GM12872 (cell line): ENCODE measurements around the gene QRFP.

Source experiments
- CTCF ChIP-seq: IDR thresholded peaks from 3 replicates; pipeline ENCODE4 v1.5.1; 2011; ENCODE audit warnings: low read depth, mild to moderate bottlenecking, low read length, moderate library complexity; ENCODE audit not compliant: insufficient read depth

Gene QRFP, protein sequence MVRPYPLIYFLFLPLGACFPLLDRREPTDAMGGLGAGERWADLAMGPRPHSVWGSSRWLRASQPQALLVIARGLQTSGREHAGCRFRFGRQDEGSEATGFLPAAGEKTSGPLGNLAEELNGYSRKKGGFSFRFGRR

GRCh38 chr9:130896233-130897014 lies at the start of gene QRFP:
QRFP (minus strand) TSS chr9:130896812; CDS start chr9:130893838, 2,974 bp downstream.
- TF ChIP-seq CTCF: no peak

- no peak for TF ChIP-seq CTCF
Measured at GRCh38 chr9:130945173-130945572, 48.6 kb upstream of the QRFP start.

DNA sequence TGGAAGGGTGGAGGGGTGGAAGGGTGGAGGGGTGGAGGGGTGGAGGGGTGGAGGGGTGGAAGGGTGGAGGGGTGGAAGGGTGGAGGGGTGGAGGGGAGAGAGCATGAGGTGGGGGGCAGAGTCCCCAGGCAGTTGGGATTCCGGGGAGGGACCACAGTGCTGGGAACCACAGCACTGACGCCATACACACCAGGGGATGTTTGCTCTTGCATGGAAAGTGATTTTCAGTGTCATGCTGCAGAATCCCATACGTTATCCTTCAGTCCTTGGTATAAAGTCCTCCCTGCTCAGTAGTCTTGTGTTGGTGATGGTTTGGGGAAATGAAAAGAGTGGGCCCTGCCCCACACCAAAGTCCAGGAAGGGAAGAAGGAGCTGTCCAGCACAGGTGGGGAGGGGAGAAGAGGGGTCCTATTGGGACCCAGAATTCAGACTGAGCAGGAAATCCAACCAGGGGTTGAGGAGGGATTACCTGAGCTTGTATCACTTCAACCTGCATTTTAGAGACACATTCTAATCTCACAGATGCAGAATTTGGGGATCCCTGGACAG lies 48.0 kb upstream of the QRFP start:
- no peak for TF ChIP-seq CTCF

DNA sequence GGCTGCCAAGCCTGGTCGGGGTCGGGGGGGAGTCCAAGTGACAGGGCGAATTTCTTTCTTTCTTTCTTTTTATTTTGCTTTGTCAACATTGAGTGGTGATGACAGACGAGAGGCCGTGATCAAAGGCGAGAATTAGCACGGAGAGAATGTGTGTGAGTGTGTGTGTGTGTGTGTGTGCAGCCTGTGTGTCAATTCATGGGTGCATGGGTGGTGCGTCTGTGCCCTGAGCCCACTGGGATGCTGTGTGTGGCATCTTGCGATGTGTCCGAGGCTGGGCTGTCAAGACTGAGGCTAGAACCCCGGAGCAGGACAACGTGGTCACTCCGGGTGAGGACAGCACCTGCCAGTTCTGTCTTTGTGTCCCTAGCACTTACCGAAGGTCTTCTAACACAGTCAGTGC lies 47.2 kb upstream of the QRFP start:
- no peak for TF ChIP-seq CTCF

DNA sequence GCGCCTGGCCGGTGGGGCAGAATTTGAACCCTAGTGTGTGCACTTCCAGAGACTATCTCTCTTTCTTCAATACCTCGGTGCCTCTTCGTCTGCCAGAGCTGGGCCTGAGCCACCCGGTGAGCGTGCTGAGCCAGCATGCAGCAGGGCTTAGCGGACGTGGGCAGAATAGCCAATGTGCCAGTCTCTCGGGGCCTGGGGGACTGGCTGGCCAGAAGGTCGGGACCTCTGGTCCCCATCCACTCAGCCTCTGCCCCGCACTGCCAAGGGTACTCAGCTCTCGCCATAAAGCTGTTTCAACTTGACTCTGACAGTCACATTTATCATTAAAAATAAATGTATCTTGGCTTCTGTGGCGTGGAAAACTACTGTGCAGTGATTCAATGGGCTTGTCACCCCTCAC lies 46.6 kb upstream of the QRFP start:
- no peak for TF ChIP-seq CTCF

- no peak for TF ChIP-seq CTCF
Measured at GRCh38 chr9:130942679-130943078, 46.1 kb upstream of the QRFP start.

DNA sequence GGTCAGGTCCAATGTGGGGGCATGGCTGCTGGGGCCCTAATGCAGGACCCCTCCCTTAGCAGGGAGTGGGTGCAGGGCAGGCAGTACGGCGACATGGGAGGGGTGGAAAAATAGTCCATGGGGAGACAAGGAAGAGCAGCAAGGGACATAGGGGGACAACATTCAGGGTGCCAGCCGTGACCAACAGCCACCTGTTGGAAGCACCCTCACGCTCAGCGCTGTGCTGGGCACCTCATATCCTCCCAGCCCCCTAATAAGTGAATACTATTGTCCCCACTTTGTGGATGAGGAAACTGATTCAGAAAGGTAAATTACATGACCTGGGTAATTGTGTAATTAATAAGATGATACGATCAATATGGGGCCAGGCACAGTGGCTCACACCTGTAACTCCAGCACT lies 45.5 kb upstream of the QRFP start:
- no peak for TF ChIP-seq CTCF
